ENCODE results near the gene LIMS1.
"Not testable (repeated sequence)": the region's sequence is repeated elsewhere in the genome, so short reads cannot be mapped to it uniquely, and the experiment has no call there.

LIMS1 gene

DNA sequence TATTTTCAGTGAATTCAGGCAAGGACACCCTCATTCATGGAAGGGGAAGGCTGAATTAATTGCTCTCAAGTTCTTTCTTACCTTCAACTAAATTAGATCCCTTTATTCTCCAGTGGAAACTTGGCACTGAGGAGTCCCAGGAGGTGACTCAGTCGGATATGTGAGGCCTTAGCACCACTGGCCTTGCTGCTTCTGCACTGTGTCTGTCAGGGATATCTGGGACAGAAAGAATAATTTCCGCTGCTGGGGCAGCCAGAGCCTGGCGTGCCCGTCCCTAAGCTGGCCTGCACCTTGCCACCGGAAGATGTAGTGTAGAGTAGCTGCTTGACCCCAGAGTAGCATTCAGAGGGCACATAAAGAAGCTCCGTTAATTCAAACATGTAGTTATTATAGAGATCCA, 53.4 kb downstream of the LIMS1 start:
- no peak for DNase-seq (ENCODE audit: low read depth in 2 of 2)

DNA sequence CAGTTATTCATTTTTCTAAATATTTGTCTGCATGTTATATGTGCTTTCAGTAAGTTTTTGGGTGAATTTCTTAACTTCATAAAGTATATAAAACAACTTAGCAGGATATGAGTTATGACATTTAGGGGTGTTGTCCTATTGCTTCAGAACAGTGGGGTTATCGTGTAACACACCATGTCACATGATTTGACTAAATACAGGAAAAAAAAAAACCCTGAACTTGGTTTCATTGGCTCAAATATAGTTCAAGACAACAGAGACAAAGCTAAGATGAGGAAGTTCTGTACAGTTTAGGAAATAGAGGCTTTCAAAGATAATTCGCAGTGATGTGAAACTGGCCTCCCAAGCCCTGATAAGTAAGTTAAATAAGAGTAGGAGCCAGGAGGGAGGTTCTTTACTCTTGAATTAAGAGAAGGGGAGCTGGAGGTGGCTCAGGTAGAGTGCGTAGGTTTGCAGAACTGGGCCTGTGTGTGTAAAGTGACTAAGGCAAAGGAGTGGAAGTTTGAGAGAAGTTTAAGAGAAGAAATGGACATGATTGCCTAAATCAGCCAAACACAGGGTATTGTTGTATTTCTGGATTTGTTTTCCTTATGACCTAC, 53.9 kb downstream of the LIMS1 start:
- DNase-seq (ENCODE audit: low read depth in 2 of 2), result no peak

DNA sequence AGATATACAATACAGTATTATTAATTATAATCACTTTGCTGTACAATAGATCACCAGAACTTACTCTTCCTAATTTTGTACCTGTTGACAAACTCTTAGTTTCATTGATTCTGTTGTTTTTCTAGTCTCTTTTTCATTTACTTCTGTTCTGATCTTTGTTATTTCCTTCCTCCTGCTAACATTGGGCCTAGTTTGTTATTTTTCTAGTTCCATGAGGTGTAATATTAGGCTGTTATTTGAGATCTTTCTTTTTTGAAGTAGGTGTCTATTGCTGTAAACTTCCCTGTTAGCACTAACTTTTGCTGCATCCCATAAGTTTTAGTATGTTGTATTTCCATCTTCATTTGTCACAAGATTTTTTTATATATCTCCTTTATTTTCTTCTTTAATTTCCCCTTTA, 55.1 kb downstream of the LIMS1 start:
- no peak for DNase-seq (ENCODE audit: low read depth in 2 of 2)

DNA sequence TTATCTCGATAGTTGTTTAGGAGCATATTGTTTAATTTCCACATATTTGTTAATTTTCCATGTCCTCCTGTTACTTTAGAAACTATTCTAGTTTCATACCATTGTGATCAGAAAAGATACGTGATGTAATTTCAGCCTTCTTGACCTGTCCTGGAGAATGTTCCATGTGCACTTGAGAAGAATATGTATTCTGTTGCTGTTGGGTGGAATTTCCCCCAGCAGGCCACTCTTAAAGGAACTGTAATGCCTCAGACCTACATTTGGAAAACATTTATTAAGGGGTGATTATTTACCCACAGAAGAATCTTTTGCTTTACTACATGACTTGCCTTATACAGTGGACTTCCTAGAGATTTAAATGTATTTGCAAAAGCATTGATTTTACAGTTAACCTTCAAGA, 55.5 kb downstream of the LIMS1 start:
- DNase-seq (ENCODE audit: low read depth in 2 of 2), result no peak

DNA sequence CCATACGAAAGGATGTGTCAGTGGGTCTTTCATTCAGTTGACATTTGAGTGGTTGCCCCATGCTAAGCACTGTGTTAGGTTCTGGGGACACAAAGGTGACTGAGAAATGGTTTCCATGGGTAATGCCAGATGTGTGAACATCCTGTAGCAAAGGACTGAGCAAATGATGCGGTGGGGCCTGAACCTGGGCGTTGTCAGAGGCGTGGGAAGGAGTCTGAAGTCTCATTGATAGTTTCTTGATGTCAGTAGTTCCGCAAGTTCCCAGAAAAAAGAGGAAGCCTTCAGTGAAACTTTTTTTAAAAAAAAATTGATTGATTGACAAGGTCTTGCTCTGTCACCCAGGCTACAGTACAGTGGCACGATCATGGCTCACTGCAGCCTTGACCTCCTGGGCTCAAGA, 56.9 kb downstream of the LIMS1 start:
- DNase-seq (ENCODE audit: low read depth in 2 of 2), result no peak

DNA sequence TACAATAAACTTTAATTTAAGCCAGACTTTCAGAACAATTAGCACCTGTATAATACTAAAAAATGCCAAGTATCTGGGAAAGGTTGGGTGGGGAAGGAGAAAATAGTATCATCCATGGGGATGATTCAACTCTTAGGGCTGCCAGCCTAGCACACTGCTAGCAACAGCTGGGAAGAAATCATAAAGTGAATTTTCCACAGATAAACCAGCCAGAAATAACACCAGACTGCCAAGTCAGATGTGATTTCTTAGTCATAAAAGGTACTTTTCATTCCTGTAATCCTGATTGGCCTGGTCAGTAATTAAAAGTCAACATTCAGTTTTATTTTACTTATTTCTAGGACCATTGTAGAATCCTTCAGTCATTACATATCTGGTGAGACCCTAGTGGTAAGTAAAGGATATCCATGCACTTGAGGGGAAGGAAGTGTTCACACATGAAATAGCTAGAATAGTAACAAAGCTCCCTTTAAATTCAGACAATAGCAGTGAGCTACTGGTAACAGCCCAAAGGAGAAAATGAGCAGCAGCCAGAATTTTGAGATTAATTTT, 59.4 kb downstream of the LIMS1 start:
- no peak for DNase-seq (ENCODE audit: low read depth in 2 of 2)

DNA sequence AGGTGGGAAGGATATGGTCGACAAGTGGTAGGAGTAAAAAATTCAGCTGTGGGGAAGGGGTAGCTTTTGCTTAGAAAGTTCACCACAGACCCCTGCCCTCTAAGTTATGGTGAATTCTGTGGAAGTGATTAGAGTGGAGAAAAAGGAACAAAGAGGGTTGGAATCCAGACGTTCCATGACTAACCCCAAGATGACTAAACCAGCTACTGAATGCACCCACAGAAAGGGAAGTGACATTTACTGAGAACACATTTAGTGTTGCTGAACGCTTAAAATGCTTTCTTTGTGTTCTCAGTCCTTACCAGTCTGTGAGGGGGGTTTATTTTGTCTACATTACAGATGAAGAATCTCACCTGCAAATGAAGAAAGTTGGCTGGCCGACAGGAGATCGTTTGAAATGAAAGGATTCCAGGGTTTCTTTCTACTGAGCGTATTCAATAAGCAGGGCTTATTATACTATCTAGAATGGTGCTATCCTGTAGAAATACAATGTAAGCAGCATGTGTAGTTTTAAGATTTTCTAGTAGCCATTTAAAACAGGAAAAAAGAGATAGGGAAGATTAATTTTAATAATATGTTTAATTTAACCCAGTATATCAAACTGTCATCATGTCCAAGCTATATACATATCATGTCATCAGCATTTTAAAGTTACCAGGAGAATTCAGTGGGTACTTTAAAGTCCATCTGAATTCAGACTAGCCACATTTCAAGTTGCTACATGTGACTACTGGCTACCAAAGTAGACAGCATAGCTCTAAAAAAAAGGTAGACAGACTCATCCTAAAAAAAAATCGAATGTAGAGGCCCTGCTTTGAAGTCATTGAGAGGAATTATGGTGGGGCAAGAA, 60.1 kb downstream of the LIMS1 start:
- no peak for DNase-seq (ENCODE audit: low read depth in 2 of 2)

DNA sequence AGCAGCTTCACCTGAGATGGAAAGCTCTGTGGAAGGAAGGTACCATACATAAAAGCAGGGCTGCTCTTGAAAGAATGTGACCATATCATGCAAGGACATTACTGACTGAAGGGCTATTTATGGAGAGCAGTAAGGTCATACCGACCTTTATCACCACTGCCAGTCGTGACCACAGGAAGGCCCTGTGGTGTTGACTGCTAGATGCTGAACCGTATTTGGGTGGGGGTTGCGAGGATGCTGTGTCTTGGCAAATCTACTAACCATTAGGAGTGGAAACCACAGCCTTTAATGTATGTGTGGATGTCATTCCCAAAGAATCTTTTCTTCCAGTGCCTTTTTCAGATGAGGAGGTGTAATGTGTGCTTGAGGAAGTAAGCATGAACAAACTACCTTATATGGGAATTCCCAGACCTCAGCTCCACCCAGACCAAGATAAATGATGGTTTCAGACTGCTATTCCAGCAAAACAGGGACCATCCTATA, 60.8 kb downstream of the LIMS1 start:
- DNase-seq (ENCODE audit: low read depth in 2 of 2), result no peak

DNA sequence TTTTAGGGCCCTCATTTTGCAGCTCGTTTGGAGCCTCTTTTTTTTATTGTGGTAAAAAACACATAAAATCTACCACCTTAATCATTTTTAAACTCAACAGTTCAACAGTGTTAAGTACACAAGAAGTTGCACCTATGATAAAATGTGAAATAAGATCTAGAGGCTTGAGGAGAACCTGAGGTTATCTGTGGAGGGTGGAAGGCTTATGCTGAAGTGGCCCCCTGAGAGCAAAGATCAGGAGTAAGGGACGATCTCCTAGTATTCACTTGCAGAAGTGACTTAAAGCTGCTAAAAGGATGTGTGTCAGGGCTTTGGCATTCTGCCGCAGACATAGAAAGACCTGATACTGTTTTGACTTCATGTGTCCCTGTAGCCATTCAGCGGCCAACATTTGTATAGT, 61.5 kb downstream of the LIMS1 start:
- DNase-seq (ENCODE audit: low read depth in 2 of 2), result not testable (repeated sequence)

DNA sequence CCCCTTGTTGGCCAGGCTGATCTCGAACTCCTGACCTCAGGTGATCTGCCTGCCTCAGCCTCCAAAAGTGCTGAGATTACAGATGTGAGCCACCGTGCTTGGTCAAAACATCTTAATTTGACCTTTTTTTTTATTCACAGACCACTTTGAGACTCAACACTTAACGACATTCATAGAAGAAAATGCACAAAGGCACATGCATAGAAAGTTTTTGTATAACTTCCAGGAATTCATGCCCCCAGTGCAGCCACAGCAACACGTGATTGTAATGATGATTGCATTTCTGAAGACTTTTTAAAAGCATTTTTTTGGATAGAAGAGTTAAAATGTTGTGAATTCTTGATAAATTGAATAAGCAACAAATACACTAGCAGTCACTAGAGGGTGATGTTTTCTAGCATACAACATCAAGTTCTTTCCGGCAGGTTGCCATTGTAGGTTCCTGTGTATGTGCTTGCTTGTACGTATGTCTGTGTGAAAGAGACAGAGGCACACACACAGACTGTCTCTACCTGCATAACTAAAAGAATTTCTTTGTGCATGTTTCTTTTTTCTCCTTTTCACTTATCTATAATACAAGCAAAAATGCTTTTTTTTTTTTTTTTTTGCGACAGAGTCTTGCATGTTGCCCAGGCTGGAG, 63.0 kb downstream of the LIMS1 start:
- not testable (repeated sequence) for DNase-seq (ENCODE audit: low read depth in 2 of 2)

DNA sequence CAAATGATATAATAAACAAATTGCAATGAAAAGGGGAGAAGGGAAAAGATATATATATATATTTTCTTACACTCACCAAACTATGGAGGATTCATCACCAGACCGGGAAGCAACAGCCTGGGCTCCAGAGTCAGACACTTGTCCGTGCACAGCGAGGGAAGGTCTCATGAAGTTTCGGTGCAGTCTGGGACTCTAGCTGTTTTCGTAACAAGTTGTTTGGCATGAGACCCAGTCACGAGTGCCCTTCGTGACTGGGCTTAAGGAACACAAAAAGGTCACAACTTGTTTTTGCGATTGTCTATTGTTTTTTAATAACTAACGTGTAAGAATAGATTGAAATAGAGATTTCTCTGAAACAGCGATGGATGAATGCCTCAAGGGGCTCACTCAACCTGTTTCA, 66.9 kb downstream of the LIMS1 start:
- DNase-seq (ENCODE audit: low read depth in 2 of 2), result not testable (repeated sequence)

DNA sequence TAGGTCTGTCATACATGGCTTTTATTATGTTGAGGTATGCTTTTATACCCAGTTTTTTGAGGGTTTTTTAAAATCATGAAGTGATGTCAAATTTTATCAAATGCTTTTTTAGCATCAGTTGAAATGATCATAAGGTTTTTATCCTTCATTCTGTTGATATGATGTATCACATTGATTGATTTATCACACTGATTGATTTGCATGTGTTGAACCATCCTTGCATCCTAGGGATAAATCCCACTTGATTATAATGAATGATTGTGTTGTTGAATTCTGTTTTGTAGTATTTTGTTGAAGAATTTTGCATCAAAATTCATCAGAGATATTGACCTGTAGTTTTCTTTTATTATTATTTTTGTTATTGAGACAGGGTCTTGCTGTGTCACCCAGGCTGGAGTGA, 68.2 kb downstream of the LIMS1 start:
- DNase-seq (ENCODE audit: low read depth in 2 of 2), result no peak

DNA sequence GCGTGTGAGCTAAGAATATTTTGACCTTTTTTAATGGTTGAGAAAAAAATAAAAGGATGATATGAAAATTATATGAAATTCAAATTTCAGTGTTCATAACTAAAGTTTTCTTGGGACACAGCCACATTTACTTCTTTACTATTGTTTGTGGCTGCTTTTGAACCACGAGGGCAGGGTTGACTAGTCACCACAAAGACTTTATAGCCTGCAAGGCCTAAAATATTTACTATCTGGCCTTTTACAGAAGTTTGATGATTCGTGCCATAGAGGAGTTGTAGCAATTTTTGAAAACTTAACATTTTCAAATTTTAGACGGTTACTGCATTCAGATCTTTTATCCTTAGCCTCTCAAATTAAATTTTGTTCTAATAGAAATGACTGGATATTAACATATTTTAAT, 69.9 kb downstream of the LIMS1 start:
- no peak for DNase-seq (ENCODE audit: low read depth in 2 of 2)

DNA sequence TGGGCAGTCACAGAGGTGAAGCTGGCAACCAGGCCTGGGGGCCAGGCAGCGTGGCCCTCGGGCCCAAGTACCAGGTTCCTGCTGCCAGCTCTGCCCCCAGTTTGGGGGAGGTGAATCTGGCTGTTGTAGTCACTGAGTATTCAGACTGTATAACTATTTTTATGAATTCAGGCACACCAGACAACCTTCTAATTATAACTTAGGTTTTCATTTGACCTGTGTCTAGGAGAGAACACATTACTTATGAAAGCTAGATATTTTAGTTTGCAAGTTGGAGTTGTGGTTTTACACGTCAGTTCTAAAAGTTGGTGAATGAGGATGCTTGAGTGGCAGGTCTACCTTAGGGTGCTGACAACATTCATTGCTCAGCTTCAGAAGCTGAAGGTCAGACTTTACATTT, 71.7 kb downstream of the LIMS1 start:
- no peak for DNase-seq (ENCODE audit: low read depth in 2 of 2)

DNA sequence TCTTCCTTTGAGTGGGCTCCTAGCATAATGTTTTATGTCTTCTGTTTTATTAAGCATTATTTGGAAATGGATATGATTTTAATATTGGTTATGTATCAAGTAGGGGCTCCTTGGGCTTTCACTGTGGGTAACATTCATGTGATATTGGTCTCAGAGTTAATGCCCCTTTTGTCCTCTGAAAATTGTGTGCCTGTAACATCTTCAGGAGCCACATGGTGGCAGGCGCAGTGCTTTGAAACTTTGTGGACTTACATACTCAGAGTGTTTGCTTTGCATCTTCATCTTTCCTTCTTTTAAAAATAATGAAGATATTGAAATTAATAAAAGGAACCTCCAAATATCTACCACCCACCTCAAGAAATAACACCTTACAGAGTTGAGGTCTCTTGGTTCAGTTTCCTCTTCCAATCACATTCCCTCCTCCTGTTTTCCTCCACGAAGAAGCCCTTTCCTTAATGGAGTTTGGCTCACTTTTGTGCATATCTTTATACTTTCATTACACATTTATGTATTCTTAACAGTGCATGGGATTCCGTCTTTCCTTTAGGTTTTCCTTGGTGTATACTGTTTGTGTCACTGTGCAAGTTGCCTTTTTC, 73.5 kb downstream of the LIMS1 start:
- DNase-seq (ENCODE audit: low read depth in 2 of 2), result no peak

DNA sequence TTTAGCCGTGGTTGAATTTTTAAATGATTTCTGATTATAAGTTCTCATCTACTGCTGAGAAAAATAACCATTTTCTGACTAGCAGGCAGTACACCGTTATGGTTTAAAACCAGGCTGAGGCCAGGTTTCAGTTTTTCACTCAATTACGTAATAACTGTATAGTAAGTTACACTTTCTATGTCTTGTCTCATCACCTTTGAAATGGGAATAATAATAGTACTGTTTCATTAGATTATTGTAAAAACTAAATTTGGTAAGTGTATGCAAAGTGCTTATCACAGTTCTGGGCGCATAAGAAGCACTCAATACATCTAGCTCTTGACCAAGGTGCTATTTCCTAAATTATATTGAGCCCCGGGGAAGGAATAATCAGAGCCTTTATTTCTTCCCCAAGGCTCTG, 76.8 kb downstream of the LIMS1 start:
- DNase-seq (ENCODE audit: low read depth in 2 of 2), result no peak

DNA sequence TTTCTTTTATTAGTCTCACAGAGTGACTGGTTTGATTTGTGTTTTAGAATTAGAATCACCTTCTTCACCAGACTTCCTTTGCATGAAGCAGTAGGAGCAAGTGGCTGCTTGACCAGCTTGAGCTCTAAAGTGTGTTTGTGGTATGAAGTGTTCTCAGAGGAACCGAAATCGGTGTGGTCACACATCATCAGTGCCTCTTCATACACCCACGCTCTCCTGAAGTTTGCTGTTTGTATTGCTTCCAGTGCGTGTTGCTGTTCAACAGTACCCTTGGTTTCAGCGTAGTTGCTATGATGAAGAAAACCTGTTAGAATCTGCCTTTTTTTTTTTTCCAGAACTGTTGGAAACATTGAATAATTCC, 77.9 kb downstream of the LIMS1 start:
- DNase-seq (ENCODE audit: low read depth in 2 of 2), result no peak

DNA sequence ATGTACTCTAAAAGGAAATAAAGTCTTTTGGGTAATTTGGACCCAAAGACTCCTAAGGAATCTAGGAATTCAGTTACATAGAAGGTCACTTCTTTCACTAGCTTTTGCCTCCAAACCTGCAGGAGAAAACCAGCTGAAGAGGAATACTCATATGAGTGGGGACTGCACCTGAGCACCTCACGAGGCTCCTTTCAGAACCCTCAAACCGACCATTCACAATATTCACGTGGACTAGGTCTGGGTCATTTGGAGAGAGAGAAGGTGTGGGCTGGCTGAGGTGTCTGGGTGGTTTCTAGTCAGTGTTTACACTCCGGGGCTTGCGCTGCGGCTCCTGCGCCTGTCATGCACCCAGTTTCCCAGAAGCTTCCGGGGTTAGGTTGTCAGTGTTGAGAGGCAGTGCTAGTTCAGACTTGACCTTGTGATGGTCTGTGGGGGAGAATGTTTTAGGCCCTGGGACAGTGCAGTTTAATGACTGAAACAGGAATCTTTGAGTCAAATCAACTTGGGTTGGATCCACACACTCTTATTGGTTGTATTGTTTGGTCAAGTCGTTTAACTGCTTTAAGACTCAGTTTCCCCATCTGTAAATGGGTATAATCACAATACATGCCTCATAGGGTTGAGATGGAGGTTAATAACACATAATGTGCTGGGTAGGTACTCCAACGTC, 78.4 kb downstream of the LIMS1 start:
- peak; percentile 22 to 39 for DNase-seq (ENCODE audit: low read depth in 2 of 2)

DNA sequence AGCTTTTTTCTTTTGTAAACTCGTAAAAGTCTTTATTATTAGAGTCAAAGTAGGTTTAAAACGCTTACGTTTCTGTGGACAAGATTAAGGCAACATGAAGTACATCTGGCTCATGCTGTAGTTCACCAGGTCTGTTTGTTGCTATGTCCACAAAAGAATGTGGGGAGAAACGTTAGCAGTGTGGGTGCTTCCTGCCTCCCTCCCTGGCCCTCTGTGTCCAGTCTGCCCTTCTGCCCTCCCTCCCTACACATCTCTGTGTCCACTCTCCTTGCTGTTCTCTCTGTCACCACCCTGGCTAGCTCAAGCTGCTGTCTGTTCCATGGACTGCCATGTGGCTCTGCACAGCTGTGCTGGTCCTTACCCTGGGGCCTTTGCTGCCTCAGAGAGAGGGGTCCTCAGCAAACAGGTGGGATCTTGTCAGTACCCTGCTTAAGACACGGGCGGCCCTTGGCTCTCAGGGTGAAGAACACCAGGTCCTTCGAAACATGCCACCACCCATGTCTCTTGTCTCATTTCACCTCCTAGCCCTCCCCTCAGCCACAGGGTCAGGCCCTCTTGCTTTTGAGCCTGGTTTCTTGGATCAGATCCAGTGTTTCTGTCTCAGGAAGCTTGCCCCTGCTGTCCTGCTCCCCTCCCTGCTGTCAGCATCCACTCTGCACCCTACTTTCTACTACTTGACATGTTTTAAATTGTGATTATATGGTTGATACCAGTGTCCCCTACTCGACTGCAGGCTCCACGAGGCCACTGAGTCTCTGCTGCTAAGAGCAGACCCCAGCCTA, 79.2 kb downstream of the LIMS1 start:
- DNase-seq (ENCODE audit: low read depth in 2 of 2), result no peak

DNA sequence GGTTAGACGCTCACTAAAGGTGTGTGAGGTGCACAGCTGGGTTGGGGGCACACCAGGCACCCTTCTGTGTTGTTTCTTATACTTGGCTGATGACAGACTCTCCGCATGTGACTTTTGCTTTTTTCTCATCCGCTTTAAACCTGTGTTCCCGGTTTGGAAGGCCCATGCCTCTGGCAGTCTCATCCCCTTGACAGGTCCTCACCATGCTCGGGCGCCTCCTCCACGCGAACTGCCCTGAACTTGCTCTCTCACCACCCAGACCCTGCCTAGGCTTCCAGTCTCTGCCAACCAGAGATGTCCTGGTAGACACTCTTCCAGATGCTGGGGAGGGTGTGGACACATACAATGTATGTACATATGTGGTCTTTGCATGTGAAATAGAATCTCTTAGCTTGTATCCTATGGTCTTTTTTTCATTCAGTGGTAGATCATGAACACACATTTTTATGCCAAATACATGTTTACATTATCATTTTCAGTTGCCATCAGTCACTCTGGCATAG, 79.8 kb downstream of the LIMS1 start:
- DNase-seq (ENCODE audit: low read depth in 2 of 2), result no peak

DNA sequence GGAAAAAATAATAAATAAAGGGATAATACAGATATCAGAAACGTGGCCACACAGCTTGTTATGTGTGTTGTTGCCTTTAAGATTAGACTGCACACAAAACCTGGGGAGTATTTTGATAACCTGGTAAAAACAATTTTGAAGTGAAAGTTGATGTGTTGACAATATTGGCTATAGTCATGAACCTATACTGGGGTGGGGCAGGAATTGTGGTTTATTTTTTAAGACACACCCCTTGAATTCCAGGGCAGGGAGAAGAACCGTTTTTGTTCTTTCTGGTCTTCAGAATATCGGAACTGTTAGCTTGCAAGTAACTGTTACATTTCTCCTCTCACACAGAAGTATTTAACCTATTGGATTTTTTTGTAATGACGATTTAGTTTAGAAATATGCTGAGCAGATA, 80.4 kb downstream of the LIMS1 start:
- DNase-seq (ENCODE audit: low read depth in 2 of 2), result no peak

Measured in activated CD4-positive, alpha-beta T cell treated with anti-CD3 and anti-CD28 coated beads for 24 hours (primary cell).